Activated CD8-positive, alpha-beta memory T cell treated with anti-CD3 and anti-CD28 coated beads for 1 hour (primary cell): ENCODE measurements around the gene CA10.

Experiments
- DNase-seq, 2 donors: peaks; one replicate each; pipeline ENCODE4 v3.0.0-alpha.2; 2020; ENCODE audit warnings: low read depth in 1 of 2; ENCODE audit errors: extremely low read depth in 1 of 2

Gene CA10

DNA sequence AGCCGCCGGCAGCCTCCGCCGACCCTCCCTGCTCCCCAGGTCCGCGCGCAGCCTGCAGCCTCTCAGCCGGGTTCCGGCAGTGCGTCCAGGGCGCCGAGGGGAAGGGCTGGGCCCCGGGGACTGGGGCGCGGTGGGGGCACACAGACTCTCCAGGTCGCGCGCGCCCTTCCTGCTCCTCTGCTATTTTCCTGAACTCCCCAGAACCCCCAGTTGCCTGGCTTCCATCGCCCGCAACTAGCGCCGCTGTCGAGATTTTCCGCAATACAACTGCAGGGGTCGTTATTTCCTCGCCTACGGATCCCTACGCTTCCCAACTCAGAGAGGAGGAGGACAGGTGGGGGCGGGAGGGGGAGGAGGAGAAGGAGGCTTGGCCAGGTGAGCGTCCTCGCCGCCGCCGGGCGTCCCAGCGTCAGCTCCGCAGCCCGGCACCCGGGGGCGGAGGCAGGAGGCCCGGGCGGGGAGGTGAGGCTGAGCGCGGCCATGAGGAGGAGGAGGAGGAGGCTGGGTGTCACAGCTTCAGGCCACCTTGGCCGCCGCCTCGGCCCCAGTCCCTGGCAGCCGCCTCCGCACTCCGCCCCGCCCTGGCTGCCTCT lies at the start of gene CA10:
Gene CA10 (minus strand): TSS at position 265 of the 593 bp plus-strand sequence.
- no peak for DNase-seq

DNA sequence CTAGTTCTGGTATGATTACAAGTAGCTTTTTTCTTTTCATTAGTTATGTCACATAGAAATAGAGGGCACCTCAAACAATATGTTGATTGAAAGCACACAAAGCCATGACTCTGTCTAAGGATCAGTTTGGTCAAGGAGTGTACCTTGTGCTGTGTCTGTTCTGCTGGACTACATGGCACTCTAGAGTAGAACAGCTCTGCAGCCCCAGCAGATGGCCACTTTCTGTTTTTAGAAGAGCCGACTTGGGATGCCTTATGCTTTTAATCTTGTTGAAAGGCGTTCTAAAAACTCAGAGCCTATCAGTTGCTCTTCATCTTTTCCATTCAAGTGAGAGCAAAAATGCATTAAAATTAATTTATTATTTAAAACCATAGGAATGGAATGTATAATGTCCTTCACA lies 49.3 kb upstream of the CA10 start:
- DNase-seq: no peak

GRCh38 chr17:52202520-52203080 lies 44.1 kb upstream of the CA10 start:
- no peak for DNase-seq

GRCh38 chr17:52201767-52202519 lies 43.4 kb upstream of the CA10 start:
- DNase-seq: no peak

DNA sequence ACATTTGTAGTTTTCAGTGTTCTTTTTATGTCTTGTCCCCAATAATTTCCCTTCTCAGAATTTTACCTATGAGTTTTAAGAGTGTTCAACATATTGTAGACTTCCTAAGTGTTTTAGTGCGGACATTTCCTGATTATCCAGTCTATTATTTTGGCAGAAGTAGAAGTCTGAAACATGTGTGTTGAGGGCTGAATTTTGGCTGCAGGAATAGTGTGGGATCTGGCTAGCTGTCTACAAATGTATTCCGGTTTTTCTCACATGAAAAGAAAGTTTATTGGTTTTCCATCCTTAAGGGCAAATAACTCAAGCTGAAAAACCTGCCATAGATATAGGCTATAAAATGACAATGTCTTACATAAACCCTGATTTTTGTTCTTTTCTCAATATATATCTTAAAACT lies 33.0 kb upstream of the CA10 start:
- DNase-seq: no peak

- no peak for DNase-seq
These were observed 23.3 kb upstream of the CA10 start for GRCh38 chr17:52181782-52182181.

- no peak for DNase-seq
These were observed 19.5 kb upstream of the CA10 start for GRCh38 chr17:52178012-52178411.

- no peak for DNase-seq
These were observed 12.6 kb upstream of the CA10 start for GRCh38 chr17:52170963-52171572.

- DNase-seq: no peak
These were observed 1.6 kb upstream of the CA10 start for GRCh38 chr17:52160136-52160567.

GRCh38 chr17:52159246-52160135 lies 977 bp upstream of the CA10 start:
- DNase-seq: no peak

GRCh38 chr17:52157603-52158449 lies 688 bp downstream of the CA10 start:
- no peak for DNase-seq

DNA sequence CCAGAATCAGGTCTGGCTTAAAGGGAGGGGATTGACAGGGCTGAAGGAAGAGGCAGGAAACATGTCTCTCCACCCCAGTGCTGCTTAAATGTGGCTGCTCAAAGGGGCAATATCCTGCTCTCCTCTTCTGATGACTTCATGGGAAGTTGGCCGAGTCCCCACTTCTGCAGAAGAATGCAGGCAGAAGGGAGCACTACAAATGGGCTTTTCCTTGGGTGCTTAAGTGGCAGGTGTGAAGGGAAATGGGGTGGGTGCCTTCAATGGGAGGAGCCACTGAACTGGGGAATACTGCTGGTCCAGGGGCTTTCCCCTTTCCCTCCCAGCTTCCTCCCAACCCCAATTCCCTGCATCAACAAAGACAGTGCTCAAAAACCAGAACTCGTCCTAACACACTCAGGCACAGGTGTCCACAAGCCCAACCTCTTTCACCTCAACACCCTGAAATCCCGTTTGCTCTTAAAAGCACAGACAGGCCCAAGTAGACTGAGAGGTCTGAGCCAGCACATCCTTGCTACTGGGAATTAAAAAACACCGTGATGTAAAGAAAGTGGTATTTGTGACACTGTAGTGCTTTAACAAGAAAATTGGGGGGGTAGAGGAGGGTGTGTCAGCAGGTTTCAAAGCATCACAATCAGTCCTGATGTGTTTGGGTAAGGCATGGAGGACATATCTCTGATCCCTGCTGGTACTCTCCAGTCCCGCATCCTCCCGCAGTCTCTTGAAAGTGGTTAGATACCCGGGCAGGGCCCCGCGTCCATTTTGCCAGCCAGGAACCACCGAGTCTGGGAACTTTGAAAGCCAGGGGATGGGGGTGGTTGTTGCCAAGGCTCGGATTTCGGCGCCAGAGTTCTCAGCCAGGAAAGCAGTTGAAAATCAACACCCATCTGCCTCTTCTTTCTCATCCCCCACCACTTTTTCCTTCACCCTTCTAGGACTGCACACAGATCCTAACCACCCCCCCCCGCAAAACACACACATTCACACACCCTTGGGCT lies 1.6 kb downstream of the CA10 start:
- DNase-seq: no peak

- DNase-seq: no peak
These were observed 3.2 kb downstream of the CA10 start for GRCh38 chr17:52155301-52155700.

DNA sequence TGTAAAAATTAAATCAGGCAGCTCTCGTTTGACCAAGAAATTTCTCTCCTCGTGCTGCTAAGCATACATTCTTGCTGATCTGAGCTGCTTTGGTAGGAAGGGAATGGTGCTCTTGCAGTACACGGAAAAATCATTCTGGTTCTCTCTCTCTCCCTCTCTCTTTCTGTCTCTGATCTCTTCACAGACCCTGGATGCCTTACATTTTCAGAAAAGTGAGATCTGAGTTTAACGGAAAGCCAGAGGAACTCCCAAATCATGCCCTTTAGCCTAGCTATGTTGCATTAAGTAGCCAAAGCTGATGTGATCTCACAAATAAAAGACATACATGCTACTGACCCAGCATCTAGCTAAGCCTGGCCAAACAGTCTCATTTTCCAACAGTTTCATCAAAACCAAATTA lies 4.0 kb downstream of the CA10 start:
- DNase-seq: no peak

GRCh38 chr17:52150935-52151334 lies 7.6 kb downstream of the CA10 start:
- no peak for DNase-seq

- DNase-seq: no peak
These were observed 8.9 kb downstream of the CA10 start for GRCh38 chr17:52149626-52150025.

GRCh38 chr17:52148969-52149351 lies 9.6 kb downstream of the CA10 start:
- no peak for DNase-seq

DNA sequence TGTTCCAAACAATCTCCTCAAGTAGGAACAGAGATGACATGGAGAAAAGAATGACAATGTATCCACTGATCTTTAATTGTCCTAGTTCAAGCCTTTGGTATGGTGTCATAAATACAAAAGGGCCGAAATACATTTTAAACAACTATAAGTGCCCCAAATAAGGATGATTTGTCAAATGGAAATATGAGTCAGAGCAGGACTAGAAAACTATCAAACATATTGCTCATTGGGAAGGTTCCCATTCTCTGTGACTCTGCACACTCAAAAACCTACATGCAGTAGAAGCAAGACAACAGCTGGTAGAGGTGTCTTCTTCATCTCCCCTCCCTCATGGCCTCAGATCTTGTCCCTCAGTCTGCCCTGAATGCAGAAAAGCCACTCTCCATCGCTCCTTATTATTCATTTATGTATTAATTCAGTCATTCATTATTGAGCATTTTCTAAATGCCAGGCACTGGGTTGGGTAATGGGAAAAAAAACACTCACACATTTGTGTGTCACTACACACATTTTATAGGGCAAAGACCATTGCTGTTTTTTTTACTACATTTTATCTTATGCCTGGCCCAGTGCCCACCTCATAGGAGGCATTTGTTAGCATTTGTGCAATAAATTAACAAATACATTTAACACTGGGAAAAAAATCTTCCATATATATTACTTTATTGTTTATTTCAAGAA lies 10.1 kb downstream of the CA10 start:
- no peak for DNase-seq
